Measurements from ENCODE around the gene FAAP24.
"Not testable (repeated sequence)": the region's sequence is repeated elsewhere in the genome, so short reads cannot be mapped to it uniquely, and the experiment has no call there.

The FAAP24 gene

GRCh38 chr19:33024398-33024797 is 52.4 kb downstream of the FAAP24 start:
- in situ Hi-C loops (cut with MboI; ENCODE audit: low pct_unique_long_range_greater_than_20kb, low sequenced_read_pairs, unreplicated experiment): no loop called here
- no peak for DNase-seq (ENCODE audit: low spot score)
- TF ChIP-seq CTCF (IDR thresholded peaks at IDR 0.05; ENCODE audit: extremely low read depth, insufficient read depth, missing control alignments): no peak

- not testable (repeated sequence) for DNase-seq (ENCODE audit: low spot score)
These were observed 53.6 kb downstream of the FAAP24 start for GRCh38 chr19:33025468-33026238.

GRCh38 chr19:33026602-33027001 is 54.6 kb downstream of the FAAP24 start:
- in situ Hi-C loops (cut with MboI; ENCODE audit: low pct_unique_long_range_greater_than_20kb, low sequenced_read_pairs, unreplicated experiment); DNase-seq (ENCODE audit: low spot score): not testable (repeated sequence)

More at GRCh38 chr19:33025468-33026238, 53.6 kb downstream of the FAAP24 start:
- in situ Hi-C loops (cut with MboI; ENCODE audit: low pct_unique_long_range_greater_than_20kb, low sequenced_read_pairs, unreplicated experiment): not testable (repeated sequence)
